ENCODE results near the gene NR3C1.

DNA sequence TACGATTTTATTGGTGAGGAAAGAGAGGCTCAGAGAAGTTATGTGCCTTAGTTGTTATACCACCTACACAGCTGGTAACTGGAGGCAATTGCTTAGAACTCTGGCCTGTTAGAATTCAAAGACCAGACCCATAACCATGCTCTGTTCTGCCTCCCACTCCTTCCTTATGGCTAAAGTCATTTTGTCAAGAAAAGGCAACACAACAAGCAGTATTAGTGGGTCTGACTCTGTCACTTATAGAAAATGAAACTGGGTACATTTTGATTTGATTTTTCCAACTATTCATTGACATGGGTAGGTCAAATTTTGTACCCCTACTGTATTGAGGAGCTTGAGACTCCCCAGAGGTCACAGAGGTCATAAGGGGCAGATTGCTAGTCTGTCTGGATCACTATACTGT lies 44.5 kb upstream of the NR3C1 start:
- TF ChIP-seq POLR2A (IDR thresholded peaks at IDR 0.05; ENCODE audit: low read depth, low read length) (no peak), TAF1 (IDR thresholded peaks at IDR 0.05; ENCODE audit: low read depth, low read length) (no peak)

Data from GM12891 (cell line).